CD4-positive, alpha-beta T cell (primary cell): ENCODE data around the gene RRAD. TPM values are rescaled to one million over a fixed set of nuclear protein-coding genes. Genes with fewer than 3 reads are reported as not detected.

Experiments used
- ATAC-seq: fragments of 200-7000 bp; cut with Tn5 transposase; one replicate; pipeline ENCODE4 v1.10.0; 2022; ENCODE audit warnings: mild to moderate bottlenecking; ENCODE audit not compliant: poor library complexity
- CTCF ChIA-PET: fragments of 350-600 bp; sonication (Branson Sonifier 250); formaldehyde crosslinking; loops from one replicate; lab custom pipeline; 2021; ENCODE audit warnings: antibody characterized with exemption, inconsistent platforms; lab: Charles Lee
- POLR2A ChIA-PET: fragments of 350-600 bp; sonication (Branson Sonifier 250); formaldehyde crosslinking; loops from one replicate; lab custom pipeline; 2021; ENCODE audit warnings: antibody characterized with exemption, inconsistent platforms; lab: Charles Lee
- DNase-seq, 14 experiments: peaks; one replicate each; pipeline ENCODE4 v3.0.0-alpha.2; 2013 to 2020; ENCODE audit warnings: mixed read lengths in 2 of 14
- H3K27ac ChIP-seq, 2 donors: one replicate each; pipeline versions ENCODE4 v1.5.1 to v1.7.0; 2013; ENCODE audit warnings: low read length in 2 of 2, low read depth in 1 of 2, mild to moderate bottlenecking in 1 of 2
- H3K27me3 ChIP-seq, 2 experiments: 1 replicate in 1 of 2; 2 replicates in 1 of 2; pipeline versions ENCODE4 v1.6.1 to v1.7.0; 2013; ENCODE audit warnings: low read length in 2 of 2, control low read depth in 1 of 2, mild to moderate bottlenecking in 1 of 2, moderate library complexity in 1 of 2; ENCODE audit not compliant: insufficient read depth in 2 of 2, control insufficient read depth in 1 of 2
- H3K36me3 ChIP-seq: one replicate; pipeline ENCODE4 v1.6.1; 2013; ENCODE audit warnings: low read length, control low read depth; ENCODE audit not compliant: insufficient read depth
- H3K4me1 ChIP-seq: one replicate; pipeline ENCODE4 v1.6.1; 2013; ENCODE audit warnings: low read length, control low read depth; ENCODE audit not compliant: insufficient read depth
- H3K4me3 ChIP-seq: one replicate; pipeline ENCODE4 v1.5.1; 2013; ENCODE audit warnings: mild to moderate bottlenecking, low read length, moderate library complexity
- H3K9me3 ChIP-seq, 2 experiments: 1 replicate in 1 of 2; 2 replicates in 1 of 2; pipeline versions ENCODE4 v1.6.1 to v1.7.0; 2013; ENCODE audit warnings: low read length in 2 of 2, mild to moderate bottlenecking in 2 of 2, control low read depth in 1 of 2, moderate library complexity in 1 of 2; ENCODE audit not compliant: control insufficient read depth in 1 of 2, insufficient read depth in 1 of 2
- H3K27ac Mint-ChIP-seq: one replicate; pipeline ENCODE4 v1.8.0; 2020; ENCODE audit warnings: mixed read lengths
- H3K27me3 Mint-ChIP-seq: one replicate; pipeline ENCODE4 v1.8.0; 2021; ENCODE audit warnings: mixed read lengths
- H3K36me3 Mint-ChIP-seq: one replicate; pipeline ENCODE4 v1.8.0; 2021; ENCODE audit warnings: low read depth, mixed read lengths
- H3K4me1 Mint-ChIP-seq: one replicate; pipeline ENCODE4 v1.8.0; 2021; ENCODE audit warnings: low read depth, mixed read lengths
- H3K4me3 Mint-ChIP-seq: one replicate; pipeline ENCODE4 v1.8.0; 2020; ENCODE audit warnings: mild to moderate bottlenecking, mixed read lengths
- H3K9me3 Mint-ChIP-seq: one replicate; pipeline ENCODE4 v1.8.0; 2020; ENCODE audit warnings: mixed read lengths
- CTCF ChIP-seq: fragments of 200-600 bp; IDR thresholded peaks from one replicate; pipeline ENCODE4 v1.8.0; 2022; ENCODE audit warnings: antibody characterized with exemption, mild to moderate bottlenecking
- intact Hi-C, 2 experiments: fragments of 100-400 bp; cut with DNase I in 1 of 2; cut with micrococcal nuclease in 1 of 2; formaldehyde crosslinking; loops; one replicate each; pipeline versions ENCODE4 v1.15.1 to v1.9.0; 2023 to 2025; cut with DNase I, micrococcal nuclease
- total RNA-seq, 174 experiments: library from RNA in 2 of 174; stranded (reverse) in 2 of 174; gene quantifications; one replicate each; pipeline ENCODE4 v1.2.3 and lab custom pipeline; 2021 to 2026

RRAD gene
- total RNA-seq, 2 experiments from 2014 or later = 0.28 to 0.49 TPM

GRCh38 chr16:66880288-66881013 lies 44.9 kb downstream of the RRAD start, which contains the start of gene PDP2:
Gene PDP2 (plus strand): TSS chr16:66880515. CDS start chr16:66884285, 3,770 bp downstream.
- DNase-seq (peak; percentile 74 to 95 (median 86)), ATAC-seq (peak; percentile 98)
- Mint-ChIP-seq H3K36me3 (peaks cover 18% of the 10 kb centered on the region), H3K4me3 (peak within 1 kb of the TSS; percentile 100), H3K4me1 (peaks cover 33% of the 10 kb centered on the region), H3K27me3 (no peaks in the 10 kb centered on the region), H3K27ac (peak within 1 kb of the TSS; percentile 75), H3K9me3 (no peaks in the 10 kb centered on the region)
- Histone ChIP-seq H3K36me3 (peaks cover 15% of the 10 kb centered on the region), H3K4me1 (peaks cover 32% of the 10 kb centered on the region), H3K4me3 (peak within 1 kb of the TSS; percentile 93), H3K9me3 (no peaks in the 10 kb centered on the region), H3K27me3 (no peaks in the 10 kb centered on the region), H3K27ac (no peak within 1 kb of the TSS)
- POLR2A ChIA-PET = interaction anchor here (0.9 to 2.5 kb wide), 10 partner anchors 13 to 346 kb away, joined by 3 to 27 read pairs (median 5); partner anchors contain the start of genes CIAO2B, CKLF, DYNC1LI2 and NAE1
- CTCF ChIA-PET = interaction anchor here (0.7 to 3.2 kb wide), 3 partner anchors 13 to 49 kb away, joined by 4 to 20 read pairs (median 13); partner anchors contain the start of gene NAE1
- TF ChIP-seq CTCF = no peak
- intact Hi-C loops = loop anchor here in 1 of 2 experiments (5.0 kb wide), 1 partner anchor 52 kb away; the partner anchor contains the start of gene CIAO2B

DNA sequence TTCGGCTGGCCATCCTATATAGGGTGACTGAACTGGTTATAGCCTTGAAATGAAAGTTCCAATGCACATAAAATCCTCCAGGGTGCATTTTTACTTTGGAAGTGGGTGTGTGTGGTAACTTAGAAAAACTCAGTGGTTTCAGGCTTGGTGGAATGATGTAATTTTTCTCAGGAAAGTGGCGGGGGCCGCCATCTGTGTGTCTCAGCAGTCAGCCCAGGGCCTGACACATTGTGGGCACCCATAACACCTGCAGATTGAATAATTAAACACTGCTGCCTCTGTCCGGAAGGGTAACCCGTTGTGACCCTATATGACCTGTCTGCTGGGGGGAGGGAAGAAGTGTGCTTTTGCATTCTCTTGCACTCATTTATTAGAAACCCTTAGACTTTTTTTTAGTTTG lies 47.3 kb downstream of the RRAD start:
- peaks cover 44% of the 10 kb centered on the region for H3K4me1 Mint-ChIP-seq
- CTCF ChIA-PET = interaction anchor here (0.9 kb wide), 1 partner anchor 10 kb away, joined by 5 read pairs; no protein-coding TSS in a partner anchor
- peak overlapping the region; percentile 83 for H3K4me3 Mint-ChIP-seq
- Histone ChIP-seq H3K27me3 (no peaks in the 10 kb centered on the region), H3K36me3 (no peaks in the 10 kb centered on the region), H3K9me3 (no peaks in the 10 kb centered on the region), H3K4me3 (no peak overlapping the region), H3K4me1 (peaks cover 49% of the 10 kb centered on the region), H3K27ac (no peak overlapping the region)
- peaks cover 4% of the 10 kb centered on the region for H3K36me3 Mint-ChIP-seq
- no peak for TF ChIP-seq CTCF
- no peaks in the 10 kb centered on the region for H3K9me3 Mint-ChIP-seq
- DNase-seq (peak in 2 of 14 experiments; percentile 22 to 37), ATAC-seq (no peak)
- no peaks in the 10 kb centered on the region for H3K27me3 Mint-ChIP-seq
- intact Hi-C loops = no loop called here
- H3K27ac Mint-ChIP-seq = no peak overlapping the region
- POLR2A ChIA-PET = no interaction called here

DNA sequence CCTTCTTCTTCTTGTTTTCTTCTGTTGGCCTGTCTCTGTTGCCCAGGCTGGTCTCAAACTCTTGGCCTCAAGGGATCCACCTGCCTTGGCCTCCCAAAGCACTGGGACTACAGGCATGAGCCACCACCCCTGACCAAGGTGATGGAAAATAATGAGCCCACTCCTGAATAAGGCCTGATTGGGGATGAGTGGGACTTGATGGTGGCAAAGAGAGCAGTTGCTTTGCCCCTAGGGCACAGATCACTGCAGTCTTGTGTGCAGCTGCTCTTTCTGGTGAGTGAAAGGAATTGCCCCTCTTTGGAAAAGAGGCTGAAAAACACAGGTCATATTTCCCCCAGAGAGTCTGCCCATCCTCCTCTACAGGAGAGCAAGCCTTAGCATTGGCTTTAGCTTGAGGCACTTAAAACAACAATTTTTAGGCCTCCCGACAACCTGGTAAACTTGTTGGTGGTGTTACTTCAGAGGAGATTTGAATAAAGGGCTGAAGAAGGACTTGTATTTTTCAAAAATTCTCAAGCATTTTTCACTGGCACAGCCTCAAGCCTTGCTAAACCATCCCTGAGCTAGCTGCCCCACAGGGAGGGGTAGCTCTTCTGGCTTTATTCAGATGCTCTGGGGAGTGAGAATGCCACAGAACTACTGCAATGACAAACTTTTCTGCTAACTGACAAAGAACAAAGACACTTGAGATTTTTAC lies 51.1 kb downstream of the RRAD start:
- DNase-seq = no peak
- Mint-ChIP-seq H3K9me3 (no peaks in the 10 kb centered on the region), H3K27me3 (no peaks in the 10 kb centered on the region), H3K36me3 (no peaks in the 10 kb centered on the region), H3K27ac (peak overlapping the region; percentile 76), H3K4me1 (peaks cover 27% of the 10 kb centered on the region), H3K4me3 (peak overlapping the region; percentile 54)
- intact Hi-C loops = loop anchor here in 1 of 2 experiments (5.0 kb wide), 1 partner anchor 312 kb away; no protein-coding TSS in a partner anchor
- no peaks in the 10 kb centered on the region for H3K9me3 ChIP-seq
- H3K27ac ChIP-seq = peak overlapping the region in 1 of 2 donors; percentile 29
- no peaks in the 10 kb centered on the region for H3K27me3 ChIP-seq
- no peak for TF ChIP-seq CTCF
- no peak for ATAC-seq
- no peak overlapping the region for H3K4me3 ChIP-seq
- H3K4me1 ChIP-seq = peaks cover 26% of the 10 kb centered on the region
- ChIA-PET CTCF (interaction anchor here (3.7 kb wide), 1 partner anchor 43 kb away, joined by 39 read pairs; the partner anchor contains the start of gene NAE1), POLR2A (interaction anchor here (0.6 to 2.2 kb wide), 2 partner anchors 44 to 45 kb away, joined by 4 to 20 read pairs; partner anchors contain the start of gene NAE1)
- no peaks in the 10 kb centered on the region for H3K36me3 ChIP-seq
